Panc1 (cell line): ENCODE results near the gene CIB4.

Experiments used
- CTCF ChIP-seq: fragments of 450-650 bp; IDR thresholded peaks from 2 replicates; pipeline ENCODE4 v1.5.1; 2017; ENCODE audit warnings: mild to moderate bottlenecking
- POLR2AphosphoS5 ChIP-seq: IDR thresholded peaks from 2 replicates; pipeline ENCODE4 v1.6.1; 2012; ENCODE audit warnings: mild to moderate bottlenecking, low read depth, low read length, moderate library complexity
- REST ChIP-seq, 2 experiments: IDR thresholded peaks; 2 replicates each; pipeline ENCODE4 v1.6.1; 2011 to 2012; ENCODE audit warnings: low read depth in 2 of 2, control low read depth in 1 of 2, low read length in 1 of 2, mild to moderate bottlenecking in 1 of 2, moderate library complexity in 1 of 2; ENCODE audit not compliant: insufficient read depth in 1 of 2

DNA sequence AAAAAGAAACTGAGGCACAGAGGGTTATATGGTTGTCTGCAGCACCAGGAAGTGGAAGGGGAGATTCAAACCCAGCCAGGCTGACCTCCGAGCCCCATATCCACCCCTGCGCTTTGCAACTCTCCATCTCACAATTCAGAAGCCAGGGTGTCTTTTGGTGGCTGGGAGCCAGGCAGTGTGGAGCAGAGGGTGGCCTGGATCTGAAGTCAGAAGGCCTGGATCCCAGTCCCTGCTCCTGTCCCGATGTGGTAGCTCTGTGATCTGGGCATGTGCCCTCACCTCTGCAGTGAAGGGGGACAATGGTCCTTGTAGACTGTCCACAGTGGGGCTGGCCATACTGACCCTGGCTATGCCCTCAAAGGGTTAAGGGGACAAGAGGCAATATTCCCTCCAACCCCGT is 57.0 kb downstream of the CIB4 start:
- TF ChIP-seq CTCF: no peak
- TF ChIP-seq REST (IDR thresholded peaks at IDR 0.05; ENCODE audit: insufficient read depth in 1 of 2, low read depth in 2 of 2, low read length in 1 of 2): no peak
- TF ChIP-seq POLR2AphosphoS5: no peak
